ENCODE measurements around the gene SLC8A1.

- no peak for TF ChIP-seq CTCF (IDR thresholded peaks at IDR 0.05)
- no peak for TF ChIP-seq POLR2A (IDR thresholded peaks at IDR 0.05)
- TF ChIP-seq EP300 (IDR thresholded peaks at IDR 0.05), result no peak
These were observed 20.9 kb downstream of the SLC8A1 start for GRCh38 chr2:40430776-40431599.

Data from tibial nerve (tissue), 4 donors.